Stimulated activated memory B cell treated with anti-CD40 and anti-IgM and Interleukin-4, amounts not matched to agents 10 μg/mL and 1 μg/mL and 100 μg/mL, for 72 hours (primary cell): Measurements from ENCODE around the gene SLC6A6.
A peak's percentile ranks its signal among the peaks of the same experiment; 100 is the strongest.

Source experiments
- ATAC-seq: fragments of 150-1000 bp; cut with Tn5 transposase; 2 replicates; pipeline ENCODE4 v1.10.0; 2021
- H3K27ac Mint-ChIP-seq: one replicate; pipeline ENCODE4 v1.8.0; 2022; ENCODE audit warnings: mild to moderate bottlenecking, mixed read lengths
- H3K27me3 Mint-ChIP-seq: one replicate; pipeline ENCODE4 v1.8.0; 2022; ENCODE audit warnings: mixed read lengths
- H3K36me3 Mint-ChIP-seq: one replicate; pipeline ENCODE4 v1.8.0; 2022; ENCODE audit warnings: mixed read lengths
- H3K4me1 Mint-ChIP-seq: one replicate; pipeline ENCODE4 v1.8.0; 2022; ENCODE audit warnings: mixed read lengths
- H3K4me3 Mint-ChIP-seq: one replicate; pipeline ENCODE4 v1.8.0; 2022; ENCODE audit warnings: mild to moderate bottlenecking, moderate library complexity, mixed read lengths
- H3K9me3 Mint-ChIP-seq: one replicate; pipeline ENCODE4 v1.8.0; 2022; ENCODE audit warnings: mixed read lengths

SLC6A6 gene

DNA sequence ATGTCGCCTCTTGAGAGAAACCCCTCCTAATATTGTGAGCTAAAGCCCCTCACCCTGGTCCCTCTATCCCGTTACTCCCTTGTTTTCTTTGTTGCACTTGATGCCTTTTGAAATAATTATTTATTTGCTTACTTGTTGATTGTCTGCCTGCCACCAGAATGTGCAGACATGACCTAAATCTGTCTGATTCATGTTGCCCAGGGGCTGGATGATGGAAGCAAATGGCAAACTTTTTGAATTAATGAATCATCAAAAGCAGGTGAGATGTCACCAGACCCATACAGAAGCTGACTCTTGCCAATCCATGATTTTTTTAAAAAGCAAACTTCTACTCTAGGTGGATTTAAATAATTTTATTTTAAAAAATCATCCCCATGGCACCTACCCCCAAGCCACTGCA lies 88.4 kb downstream of the SLC6A6 start:
- H3K4me1 Mint-ChIP-seq, result no peaks in the 10 kb centered on the region
- no peak overlapping the region for H3K4me3 Mint-ChIP-seq
- H3K9me3 Mint-ChIP-seq, result no peaks in the 10 kb centered on the region
- ATAC-seq, result no peak
- peaks cover 47% of the 10 kb centered on the region for H3K36me3 Mint-ChIP-seq
- H3K27me3 Mint-ChIP-seq, result no peaks in the 10 kb centered on the region
- H3K27ac Mint-ChIP-seq, result no peak overlapping the region

DNA sequence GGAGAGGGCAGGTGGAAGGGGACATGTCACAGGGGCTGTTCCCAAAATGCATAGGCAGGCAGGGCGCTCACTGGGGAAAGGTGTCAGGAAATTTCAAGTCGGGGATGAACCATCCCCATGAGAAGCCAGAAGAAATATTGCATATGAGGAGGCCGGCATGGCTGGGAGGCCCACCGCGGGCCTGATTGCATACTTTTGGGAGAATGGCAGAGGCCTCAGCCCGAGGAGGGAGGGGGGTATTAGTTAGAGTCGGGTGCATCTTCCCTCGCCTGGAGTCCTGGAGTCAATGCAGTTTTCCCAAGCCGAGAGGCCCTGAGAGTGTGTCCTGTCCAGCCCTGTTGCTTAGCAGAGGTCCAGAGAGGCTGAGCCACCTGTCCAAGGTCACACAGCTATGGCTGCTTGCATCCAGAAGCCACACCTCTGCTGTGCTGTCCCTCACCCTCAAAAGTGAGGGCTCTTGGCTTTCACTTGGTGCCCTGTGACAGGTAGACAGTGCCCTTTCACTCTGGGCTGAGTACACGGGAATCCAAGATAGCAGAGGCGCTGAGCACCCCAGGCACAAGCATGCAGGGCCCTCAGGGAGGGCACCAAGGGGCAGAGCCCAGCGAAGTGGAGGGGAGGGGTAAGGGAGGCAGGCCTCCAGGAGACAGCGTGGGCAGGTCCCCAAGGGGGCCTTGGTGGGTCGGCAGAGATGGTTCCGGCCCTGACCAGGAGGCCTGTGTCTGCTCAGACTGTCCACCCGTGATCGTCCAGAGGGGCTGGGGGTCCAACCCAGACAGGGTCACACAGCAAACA lies 89.2 kb downstream of the SLC6A6 start:
- no peak overlapping the region for H3K27ac Mint-ChIP-seq
- no peak overlapping the region for H3K4me3 Mint-ChIP-seq
- no peaks in the 10 kb centered on the region for H3K4me1 Mint-ChIP-seq
- peaks cover 41% of the 10 kb centered on the region for H3K36me3 Mint-ChIP-seq
- no peaks in the 10 kb centered on the region for H3K27me3 Mint-ChIP-seq
- no peak for ATAC-seq
- no peaks in the 10 kb centered on the region for H3K9me3 Mint-ChIP-seq

DNA sequence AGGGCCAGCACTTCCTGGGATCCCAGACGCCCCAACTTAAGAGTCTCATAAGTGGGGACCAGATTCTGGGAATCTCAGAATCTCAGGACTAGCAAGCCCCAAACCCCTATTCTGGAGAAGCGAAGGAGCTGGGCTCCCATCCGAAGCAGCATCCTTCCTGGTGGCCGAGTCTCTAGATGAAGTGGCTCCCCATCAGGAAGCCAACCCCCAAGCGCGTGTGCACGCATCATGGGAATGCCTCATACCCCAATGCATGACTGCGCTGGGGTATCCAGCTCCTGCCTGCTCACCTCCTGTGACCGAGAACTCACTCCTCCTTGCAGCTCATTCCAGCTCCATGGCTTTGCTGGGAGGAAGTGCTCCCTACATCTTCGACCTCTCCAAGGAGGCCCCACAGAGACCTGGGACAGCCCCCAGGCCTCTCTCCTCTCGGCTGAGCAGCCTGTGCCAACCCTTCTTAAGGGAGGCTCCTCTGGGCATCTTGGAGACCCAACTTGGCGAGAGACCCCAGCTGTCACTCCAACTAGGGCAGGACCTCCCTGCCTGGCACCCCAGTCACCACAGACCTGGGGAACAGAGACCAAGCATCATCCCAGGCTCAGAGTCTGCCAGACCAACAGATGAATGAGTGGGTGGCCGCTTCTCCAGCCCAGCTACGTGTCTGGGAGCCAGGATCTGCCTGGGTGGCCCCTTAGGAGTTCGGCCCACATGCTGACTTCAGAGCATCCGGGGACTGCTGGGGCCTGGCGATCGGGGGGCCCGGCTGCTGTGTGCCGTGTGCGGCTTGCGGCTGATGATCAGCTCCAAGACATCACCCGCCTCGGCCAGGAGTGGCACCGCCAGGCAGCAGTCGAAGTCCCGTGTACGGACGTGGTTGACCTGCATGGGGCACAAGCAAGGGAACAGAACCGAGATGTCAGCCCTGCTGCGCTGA lies 90.8 kb downstream of the SLC6A6 start:
- Mint-ChIP-seq H3K4me3 (no peak overlapping the region), H3K27me3 (no peaks in the 10 kb centered on the region), H3K27ac (no peak overlapping the region), H3K4me1 (no peaks in the 10 kb centered on the region), H3K9me3 (no peaks in the 10 kb centered on the region), H3K36me3 (peaks cover 27% of the 10 kb centered on the region)
- ATAC-seq, result no peak

DNA sequence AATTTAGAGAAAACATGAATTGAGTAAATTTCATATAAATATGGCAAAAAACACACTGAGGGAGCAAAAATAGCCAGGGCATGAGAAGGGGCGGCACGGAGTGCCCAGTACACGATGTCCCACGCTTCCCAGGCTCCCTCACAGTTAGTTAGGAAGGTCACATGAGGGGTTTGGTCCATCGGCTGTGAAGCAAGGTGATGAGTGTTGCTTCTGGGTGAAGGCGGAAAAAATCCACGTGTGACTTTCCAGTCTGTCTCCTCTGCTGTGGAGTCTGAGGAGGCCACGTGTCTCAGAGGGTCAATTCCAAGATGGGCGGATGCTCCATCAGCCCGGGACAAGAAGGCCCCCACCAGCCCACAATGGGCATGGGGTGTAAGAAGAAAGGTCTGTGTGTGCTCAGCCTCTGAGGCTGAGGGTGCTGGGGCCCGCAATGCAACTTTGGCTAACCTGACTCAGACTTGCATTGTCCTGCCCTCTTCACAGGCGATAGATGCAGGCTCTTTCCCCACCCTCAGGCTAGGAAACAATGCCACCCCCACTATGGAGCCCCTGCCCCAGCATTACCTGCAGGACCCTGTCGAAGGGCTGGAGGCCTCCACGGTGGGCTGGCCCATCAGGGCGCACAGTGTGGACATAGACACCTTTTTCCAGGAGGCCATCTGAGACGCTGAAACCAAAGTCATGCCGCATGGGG lies 92.0 kb downstream of the SLC6A6 start:
- H3K9me3 Mint-ChIP-seq, result no peaks in the 10 kb centered on the region
- no peak for ATAC-seq
- H3K27ac Mint-ChIP-seq, result no peak overlapping the region
- H3K27me3 Mint-ChIP-seq, result no peaks in the 10 kb centered on the region
- no peak overlapping the region for H3K4me3 Mint-ChIP-seq
- H3K36me3 Mint-ChIP-seq, result peaks cover 22% of the 10 kb centered on the region
- no peaks in the 10 kb centered on the region for H3K4me1 Mint-ChIP-seq

DNA sequence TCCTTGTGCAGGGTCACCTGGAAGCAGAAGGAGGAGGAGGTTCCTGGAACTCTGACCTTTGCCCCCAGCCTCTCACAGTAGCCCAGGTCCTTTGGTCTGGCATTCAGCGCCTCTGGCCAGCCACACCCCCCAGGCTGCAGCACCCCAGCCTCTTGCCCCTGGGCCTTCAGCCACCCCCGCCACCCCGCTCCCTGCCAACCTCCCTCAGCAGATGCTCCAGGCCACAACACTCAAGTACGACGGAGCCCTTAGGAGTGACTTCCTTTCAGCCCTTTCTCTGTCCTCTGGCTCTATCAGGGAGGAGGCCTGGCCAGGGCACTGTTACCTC lies 92.5 kb downstream of the SLC6A6 start:
- Mint-ChIP-seq H3K4me3 (no peak overlapping the region), H3K36me3 (peaks cover 17% of the 10 kb centered on the region), H3K9me3 (peaks cover under 1% of the 10 kb centered on the region), H3K4me1 (no peaks in the 10 kb centered on the region), H3K27ac (no peak overlapping the region), H3K27me3 (no peaks in the 10 kb centered on the region)
- no peak for ATAC-seq

DNA sequence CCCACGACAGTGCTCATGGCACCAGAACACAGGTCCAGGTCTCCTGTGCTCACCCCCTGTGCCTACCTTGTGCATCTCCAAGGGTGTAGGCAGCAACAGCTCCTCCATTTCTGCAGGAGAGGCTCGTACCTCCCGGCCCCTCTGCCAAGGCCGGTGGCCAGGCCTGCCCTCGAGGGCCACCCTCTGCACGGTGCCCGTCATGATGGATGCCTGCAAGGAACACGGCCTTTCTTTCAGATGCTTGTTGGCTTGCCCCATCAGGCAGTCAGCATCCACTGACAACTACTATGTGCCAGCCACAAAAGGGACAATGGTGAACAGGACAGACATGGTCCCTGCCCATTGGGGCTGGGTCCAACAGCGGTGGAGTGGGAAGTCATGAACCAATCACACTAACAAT lies 93.9 kb downstream of the SLC6A6 start:
- ATAC-seq, result no peak
- H3K4me1 Mint-ChIP-seq, result no peaks in the 10 kb centered on the region
- H3K4me3 Mint-ChIP-seq, result no peak overlapping the region
- no peak overlapping the region for H3K27ac Mint-ChIP-seq
- H3K27me3 Mint-ChIP-seq, result no peaks in the 10 kb centered on the region
- H3K36me3 Mint-ChIP-seq, result peaks cover 4% of the 10 kb centered on the region
- H3K9me3 Mint-ChIP-seq, result peaks cover 7% of the 10 kb centered on the region

DNA sequence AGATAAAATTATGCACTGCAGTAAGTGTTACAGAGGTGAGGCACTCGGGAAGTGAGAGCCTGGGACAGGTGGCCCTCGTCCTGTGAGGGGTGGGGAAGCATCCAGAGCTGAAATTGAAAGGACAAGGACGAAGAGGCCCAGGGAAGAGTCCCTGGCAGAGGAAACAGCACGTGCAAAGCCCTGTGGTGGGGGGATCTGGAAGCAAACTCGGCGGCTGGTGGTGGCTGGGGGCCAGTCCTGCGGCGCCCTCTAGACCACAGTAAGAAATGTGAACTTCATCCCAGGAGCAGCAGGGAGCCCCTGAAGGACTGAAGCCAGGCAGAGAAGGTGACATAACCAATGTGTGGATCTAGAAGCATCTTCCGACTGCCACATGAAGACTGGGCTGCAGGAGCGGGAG lies 94.9 kb downstream of the SLC6A6 start:
- ATAC-seq, result no peak

DNA sequence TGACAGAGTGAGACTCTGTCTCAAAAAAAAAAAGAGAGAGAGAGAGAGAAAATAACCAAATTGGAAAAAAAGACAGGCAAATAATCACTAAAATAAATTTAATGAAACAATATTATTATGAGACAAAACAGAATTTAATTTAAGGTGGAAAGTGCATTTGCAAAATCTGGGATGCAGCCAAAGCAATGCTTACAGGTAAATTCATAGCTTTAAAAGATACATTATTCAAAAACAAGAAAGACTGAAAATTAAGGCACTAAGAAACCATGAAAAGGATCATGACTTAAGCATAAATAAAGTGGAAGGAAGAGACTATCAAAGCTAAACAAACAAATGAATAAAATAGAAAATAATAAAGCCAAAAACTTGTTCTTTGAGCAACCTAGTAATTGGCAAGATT lies 100.1 kb downstream of the SLC6A6 start:
- Mint-ChIP-seq H3K4me3 (no peak overlapping the region), H3K4me1 (no peaks in the 10 kb centered on the region), H3K27ac (no peak overlapping the region), H3K36me3 (no peaks in the 10 kb centered on the region), H3K9me3 (peaks cover 18% of the 10 kb centered on the region), H3K27me3 (peaks cover 32% of the 10 kb centered on the region)
- ATAC-seq, result no peak

More for the DNA sequence above, 94.9 kb downstream of the SLC6A6 start:
- Mint-ChIP-seq H3K36me3 (no peaks in the 10 kb centered on the region), H3K27me3 (no peaks in the 10 kb centered on the region), H3K4me3 (no peak overlapping the region), H3K9me3 (peaks cover 9% of the 10 kb centered on the region), H3K27ac (no peak overlapping the region), H3K4me1 (no peaks in the 10 kb centered on the region)

DNA sequence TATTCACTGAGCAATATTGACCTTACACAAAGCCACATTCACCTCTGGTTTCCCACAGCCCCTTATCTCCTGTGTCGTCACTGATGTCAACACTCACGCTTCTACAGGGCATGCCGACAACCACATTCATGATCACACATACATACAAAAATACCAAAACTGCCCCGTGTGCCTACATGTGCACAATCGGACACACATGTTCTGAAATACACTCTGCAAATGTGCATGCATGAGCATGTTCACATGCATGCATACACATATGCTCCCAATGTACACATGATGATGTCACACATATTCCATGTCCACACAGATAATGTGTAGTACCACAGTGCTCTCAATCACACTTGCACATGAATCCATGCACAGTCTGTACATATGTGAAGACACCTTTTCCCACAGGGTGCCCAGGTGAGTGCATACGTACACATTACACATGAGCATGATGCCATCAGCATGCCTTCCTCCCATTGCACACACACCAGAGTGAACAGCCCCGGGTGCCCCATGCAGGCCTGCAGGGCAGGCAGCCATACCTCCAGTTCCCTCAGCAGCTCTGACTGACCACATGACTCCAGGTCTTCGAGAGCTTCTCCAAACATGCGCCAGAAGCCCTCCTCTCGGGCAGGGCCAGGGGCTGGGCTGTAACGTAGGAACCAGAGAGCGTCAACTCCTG lies 100.8 kb downstream of the SLC6A6 start:
- Mint-ChIP-seq H3K36me3 (no peaks in the 10 kb centered on the region), H3K27me3 (peaks cover 39% of the 10 kb centered on the region), H3K4me1 (peaks cover 2% of the 10 kb centered on the region), H3K27ac (no peak overlapping the region), H3K4me3 (no peak overlapping the region), H3K9me3 (peaks cover 18% of the 10 kb centered on the region)
- no peak for ATAC-seq

DNA sequence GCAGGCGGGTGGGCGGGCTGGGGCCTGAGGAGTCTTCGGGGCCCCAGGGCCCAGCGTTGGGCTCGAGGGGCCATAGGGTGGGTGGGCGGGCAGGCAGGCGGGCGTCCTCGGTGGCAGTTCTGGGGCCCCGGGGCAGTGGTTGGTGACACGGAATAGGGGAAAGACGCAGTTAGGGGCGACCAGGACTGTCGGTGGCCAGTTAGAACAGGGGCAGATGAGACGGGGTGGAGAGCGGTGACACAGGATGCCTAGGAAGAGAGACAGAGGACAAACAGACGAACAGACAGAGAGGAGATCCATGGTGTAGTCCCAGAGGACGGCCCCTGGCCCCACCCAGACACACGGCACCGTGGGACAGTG lies 101.3 kb downstream of the SLC6A6 start:
- H3K4me3 Mint-ChIP-seq, result no peak overlapping the region
- no peak for ATAC-seq
- no peaks in the 10 kb centered on the region for H3K36me3 Mint-ChIP-seq
- peaks cover 8% of the 10 kb centered on the region for H3K4me1 Mint-ChIP-seq
- H3K27me3 Mint-ChIP-seq, result peaks cover 45% of the 10 kb centered on the region
- H3K27ac Mint-ChIP-seq, result no peak overlapping the region
- H3K9me3 Mint-ChIP-seq, result peaks cover 18% of the 10 kb centered on the region

DNA sequence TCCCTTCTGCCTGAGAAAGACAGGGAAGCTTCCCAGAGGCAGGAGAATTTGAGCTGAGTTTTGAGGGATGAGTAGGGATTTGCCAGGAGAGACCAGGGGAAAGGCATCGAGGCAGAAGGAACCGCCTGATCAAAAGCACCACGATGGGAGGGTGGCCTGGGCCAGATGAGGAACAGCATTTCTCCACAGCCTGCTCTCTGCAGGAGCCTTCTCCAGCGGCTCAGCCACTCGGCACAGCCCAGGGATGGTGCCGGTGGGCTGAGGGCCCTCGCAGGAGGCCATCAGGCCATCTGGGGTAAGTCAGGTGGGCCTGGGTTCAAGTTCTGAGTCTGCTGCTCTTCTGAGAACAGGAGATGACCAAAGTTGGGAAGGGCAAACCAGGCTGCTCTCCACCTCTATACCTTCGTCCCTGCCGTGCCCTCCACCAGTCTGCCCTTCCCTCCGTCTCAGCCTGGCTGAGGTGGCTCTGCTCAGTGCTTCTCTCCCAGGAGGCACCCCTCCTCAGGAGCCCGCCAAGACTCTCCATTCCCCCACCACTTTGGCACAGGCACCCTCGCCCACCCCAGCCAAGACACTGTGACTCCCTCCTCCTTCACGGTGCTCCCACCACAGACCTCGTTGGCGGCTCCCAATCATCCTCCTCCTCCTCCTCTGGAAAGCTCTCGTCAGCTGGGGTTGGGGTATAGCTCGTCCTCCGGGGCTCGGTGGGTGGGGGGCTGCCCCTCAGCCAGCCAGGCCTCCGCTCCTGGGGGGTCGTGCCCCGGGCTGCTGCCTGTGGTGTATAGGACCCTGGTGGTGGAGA lies 102.8 kb downstream of the SLC6A6 start:
- ATAC-seq, result peak; percentile 6
- no peak overlapping the region for H3K27ac Mint-ChIP-seq
- H3K9me3 Mint-ChIP-seq, result peaks cover 14% of the 10 kb centered on the region
- peaks cover 60% of the 10 kb centered on the region for H3K27me3 Mint-ChIP-seq
- no peaks in the 10 kb centered on the region for H3K36me3 Mint-ChIP-seq
- peaks cover 15% of the 10 kb centered on the region for H3K4me1 Mint-ChIP-seq
- no peak overlapping the region for H3K4me3 Mint-ChIP-seq

DNA sequence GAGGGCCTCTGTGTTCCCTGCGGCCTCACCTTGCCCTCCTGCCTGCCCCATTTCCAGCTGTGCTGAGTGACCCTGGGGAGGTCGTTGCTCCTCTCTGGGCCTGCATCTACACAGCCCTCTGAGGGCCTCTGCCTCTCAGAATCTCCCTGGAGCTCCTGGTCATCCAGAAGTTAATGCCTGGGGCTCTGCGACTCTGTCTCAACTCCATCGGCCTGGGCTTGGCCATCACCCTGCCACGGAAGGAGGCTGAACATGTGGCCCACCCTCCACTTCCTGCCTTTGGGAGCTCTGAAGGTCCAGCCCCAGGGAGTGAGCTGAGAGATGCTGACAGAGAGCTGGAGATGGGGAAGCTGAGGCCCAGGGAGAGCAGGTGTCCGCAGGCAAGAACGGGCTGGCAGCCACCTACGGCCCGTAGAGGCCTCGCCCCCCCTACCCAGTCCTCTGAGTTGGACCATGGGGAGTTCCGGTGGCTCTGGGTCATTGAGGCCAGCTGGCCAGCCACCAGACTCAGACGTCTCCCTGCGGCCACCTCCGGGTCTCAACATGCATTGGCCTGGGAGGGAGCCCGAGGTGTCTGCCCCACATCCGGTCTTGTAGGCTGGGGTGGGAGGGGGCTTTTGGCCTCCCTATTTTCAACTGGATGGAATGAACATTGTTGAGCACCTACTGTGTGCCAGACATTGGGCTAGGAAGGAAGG lies 103.5 kb downstream of the SLC6A6 start:
- Mint-ChIP-seq H3K4me3 (no peak overlapping the region), H3K27ac (no peak overlapping the region), H3K4me1 (peaks cover 15% of the 10 kb centered on the region), H3K9me3 (peaks cover 12% of the 10 kb centered on the region), H3K36me3 (no peaks in the 10 kb centered on the region), H3K27me3 (peaks cover 67% of the 10 kb centered on the region)
- no peak for ATAC-seq

DNA sequence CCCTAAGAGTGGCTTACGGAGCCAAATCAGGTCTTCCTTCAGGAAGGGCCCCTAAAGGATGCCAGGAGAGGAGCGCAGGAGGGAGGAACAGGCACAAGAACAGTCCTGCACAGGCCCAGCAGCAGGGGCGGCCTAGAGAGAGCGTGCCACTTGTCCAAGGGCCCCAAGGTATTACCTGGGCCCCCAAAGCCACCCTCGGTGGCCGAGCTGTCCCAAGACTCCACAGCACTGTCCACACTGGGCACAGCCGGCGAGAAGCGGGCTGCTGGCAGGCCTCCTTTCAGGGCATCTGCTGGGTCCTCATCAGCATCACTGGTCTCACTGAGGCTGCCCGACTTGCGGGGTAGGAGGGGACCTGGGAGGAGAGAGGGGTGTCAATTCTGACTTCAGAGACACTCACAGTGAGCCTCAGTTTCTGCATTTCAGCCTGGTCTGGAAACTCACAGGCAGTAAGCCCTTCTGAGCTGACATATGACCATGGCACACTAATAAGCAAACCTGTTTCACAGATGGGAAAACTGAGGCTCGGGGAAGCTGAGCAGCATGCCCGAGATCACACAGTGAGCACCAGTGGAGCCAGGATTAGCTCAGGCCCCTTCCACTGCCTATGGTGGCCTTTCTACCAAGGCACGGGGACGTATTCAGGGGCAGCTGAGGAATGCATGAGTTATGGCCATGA lies 104.4 kb downstream of the SLC6A6 start:
- Mint-ChIP-seq H3K9me3 (peaks cover 11% of the 10 kb centered on the region), H3K27ac (no peak overlapping the region)
- ATAC-seq, result no peak

More for the DNA sequence above, 104.4 kb downstream of the SLC6A6 start:
- Mint-ChIP-seq H3K4me3 (no peak overlapping the region), H3K27me3 (peaks cover 71% of the 10 kb centered on the region), H3K36me3 (no peaks in the 10 kb centered on the region), H3K4me1 (peaks cover 15% of the 10 kb centered on the region)
